Stimulated activated CD4-positive, alpha-beta T cell treated with anti-CD3 and anti-CD28 coated beads, Interleukin-1b, Interleukin-23, amount 100 ng/mL, for 48 hours (primary cell): Measurements from ENCODE around the gene SEMA6C.
"Not testable (repeated sequence)": the region's sequence is repeated elsewhere in the genome, so short reads cannot be mapped to it uniquely, and the experiment has no call there.

Source experiments
- DNase-seq: peaks from one replicate; pipeline ENCODE4 v3.0.0-alpha.2; 2020

The SEMA6C gene

DNA sequence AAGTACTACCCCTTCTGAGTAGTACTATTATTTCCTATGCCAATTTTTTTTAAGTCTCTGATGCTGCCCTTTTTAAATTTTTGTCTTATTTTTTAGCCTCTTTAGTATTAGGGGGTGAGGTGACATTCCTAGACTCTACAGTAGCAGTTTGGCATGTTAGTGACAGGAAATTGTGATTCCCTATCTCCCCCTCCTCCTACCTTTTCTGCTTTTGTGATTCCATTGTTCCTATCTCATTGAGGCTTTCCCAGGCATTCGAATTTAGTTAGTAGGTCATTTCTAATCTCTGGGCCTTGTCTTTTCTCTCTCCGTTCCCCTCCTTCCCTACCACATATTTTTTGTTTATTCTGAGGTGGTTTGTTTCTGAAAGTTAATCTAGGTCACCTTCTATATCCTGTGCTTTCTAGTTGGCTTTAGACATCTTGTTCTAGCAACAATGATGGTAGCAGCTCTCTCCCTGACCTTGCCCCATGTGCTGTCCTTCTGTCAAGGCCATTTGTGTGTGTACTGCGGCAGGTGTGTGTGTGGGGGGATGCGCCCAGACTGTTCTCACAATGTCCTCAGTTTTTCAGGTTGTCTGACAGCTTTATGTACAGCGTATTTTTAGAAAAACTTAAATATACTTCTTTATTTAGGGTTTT is 21.5 kb downstream of the SEMA6C start:
- DNase-seq, result no peak

DNA sequence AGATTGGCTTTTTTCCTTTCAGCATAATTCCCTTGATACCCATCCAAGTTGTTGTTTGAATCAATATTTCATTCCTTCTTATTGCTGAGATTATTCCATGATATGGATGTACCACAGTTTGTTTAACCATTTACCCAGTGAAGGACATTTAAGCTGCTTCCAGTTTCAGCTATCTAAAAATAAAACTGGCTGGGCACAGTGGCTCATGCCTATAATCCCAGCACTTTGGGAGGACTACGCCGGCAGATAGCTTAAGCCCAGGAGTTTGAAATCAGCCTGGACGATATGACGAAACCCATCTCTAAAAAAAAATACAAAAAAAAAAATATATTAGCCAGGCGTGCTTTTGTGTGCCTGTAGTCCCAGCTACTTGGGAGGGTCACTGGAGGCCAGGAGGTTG is 32.6 kb downstream of the SEMA6C start:
- DNase-seq, result no peak

DNA sequence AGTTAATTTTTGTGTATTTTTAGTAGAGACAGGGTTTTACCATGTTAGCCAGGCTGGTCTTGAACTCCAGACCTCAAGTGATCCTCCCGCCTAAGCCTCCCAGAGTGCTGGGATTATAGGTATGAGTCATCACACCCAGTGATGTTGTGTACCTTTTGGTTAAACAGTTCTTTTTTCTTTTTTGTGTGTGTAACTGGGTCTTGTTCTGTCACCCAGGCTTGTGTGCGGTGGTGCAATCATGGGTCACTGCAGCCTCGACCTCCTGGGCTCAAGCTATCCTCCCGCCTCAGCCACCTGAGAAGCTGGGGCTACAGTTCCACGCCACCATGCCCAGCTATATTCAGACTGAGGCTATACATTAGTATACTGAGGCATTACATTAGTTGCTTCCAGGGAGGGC is 38.1 kb downstream of the SEMA6C start:
- no peak for DNase-seq

DNA sequence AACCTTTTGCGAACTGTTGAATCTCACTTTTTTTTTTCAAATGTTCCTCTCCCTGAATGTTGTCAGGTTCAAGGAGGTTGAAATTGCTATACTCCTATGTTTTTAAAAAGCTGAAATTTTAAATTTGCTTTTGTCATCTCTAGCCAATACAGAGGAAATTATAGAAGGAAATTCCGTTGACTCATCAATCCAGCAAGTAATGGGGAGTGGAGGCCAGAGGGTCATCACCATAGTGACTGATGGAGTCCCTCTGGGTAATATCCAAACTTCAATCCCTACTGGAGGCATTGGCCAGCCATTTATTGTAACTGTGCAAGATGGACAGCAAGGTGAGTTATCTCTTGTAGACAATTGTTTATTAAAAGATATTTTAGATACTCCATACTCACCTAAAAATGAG is 39.5 kb downstream of the SEMA6C start:
- DNase-seq, result no peak

DNA sequence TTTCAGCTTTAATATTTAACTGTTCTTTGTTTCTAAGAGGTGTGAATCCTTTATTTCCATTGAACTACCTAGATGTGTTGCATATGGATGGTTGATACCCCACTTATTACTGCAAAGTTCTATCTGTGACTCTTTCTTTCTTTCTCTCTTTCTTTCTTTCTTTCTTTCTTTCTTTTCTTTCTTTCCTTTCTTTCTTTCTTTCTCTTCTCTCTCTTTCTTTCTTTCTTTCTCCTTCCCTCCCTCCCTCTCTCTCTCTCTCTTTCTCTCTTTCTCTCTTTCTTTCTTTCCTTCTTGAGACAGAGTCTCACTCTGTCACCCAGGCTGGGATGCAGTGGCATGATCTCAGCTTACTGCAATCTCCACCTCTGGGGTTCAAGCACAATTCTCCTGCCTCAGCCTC is 41.8 kb downstream of the SEMA6C start:
- no peak for DNase-seq

DNA sequence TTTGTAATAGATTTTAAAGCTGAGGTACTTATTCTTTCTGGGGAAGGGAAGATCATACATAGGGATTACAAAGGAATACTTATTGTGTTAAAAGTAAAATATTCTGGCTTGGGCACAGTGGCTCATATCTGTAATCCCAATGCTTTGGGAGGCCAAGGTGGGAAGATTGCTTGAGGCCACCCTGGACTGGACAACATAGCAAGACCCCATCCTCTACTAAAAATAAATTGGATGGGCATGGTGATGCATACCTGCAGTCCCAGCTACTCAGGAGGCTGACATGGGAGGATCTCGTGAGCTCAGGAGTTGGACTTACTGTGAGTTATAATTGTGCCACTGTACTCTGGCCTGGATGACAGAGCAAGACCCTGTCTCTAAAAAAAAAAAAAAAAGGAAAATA is 48.3 kb downstream of the SEMA6C start:
- DNase-seq, result no peak

DNA sequence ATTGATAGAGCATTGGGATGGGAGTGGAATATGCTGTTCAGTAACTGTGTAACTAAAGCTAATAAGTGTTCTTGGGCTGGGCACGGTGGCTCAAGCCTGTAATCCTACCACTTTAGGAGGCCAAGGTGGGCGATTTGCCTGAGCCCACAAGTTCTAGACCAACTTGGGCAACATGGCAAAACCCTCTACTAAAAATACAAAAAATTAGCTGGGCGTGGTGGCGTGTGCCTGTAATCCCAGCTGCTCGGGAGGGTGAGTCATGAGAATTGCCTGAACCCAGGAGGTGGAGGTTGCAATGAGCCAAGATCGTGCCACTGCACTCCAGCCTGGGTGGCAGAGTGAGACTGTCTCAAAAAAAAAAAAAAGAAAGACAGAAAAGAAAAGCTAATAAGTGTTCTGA is 49.0 kb downstream of the SEMA6C start:
- DNase-seq, result not testable (repeated sequence)

DNA sequence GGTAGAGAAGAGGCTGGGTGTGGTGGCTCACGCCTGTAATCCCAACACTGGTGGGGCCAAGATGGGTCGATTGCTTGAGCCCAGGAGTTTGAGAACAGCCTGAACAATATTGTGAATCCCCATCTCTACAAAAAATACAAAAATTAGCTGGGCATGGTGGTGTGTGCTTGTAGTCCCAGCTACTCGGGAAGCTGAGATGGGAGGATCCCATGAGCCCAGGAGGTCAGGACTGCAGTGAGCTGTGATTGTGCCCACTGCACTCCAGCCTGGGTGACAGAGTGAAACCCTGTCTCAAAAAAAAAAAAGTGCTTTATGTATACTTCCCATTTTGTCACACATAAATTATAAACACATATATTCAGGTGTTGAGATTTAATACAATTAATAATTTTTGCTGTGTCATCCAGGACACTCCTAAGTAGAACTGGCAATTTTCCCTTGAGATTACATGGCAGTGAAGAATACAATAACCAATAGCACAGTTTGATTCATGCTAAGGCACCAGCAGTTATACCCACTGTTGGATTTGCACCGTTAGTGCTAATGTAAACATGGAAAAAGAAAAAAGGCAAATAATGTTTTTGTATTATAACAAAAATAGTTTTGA is 60.4 kb downstream of the SEMA6C start:
- no peak for DNase-seq
